SU-DHL-6 (cell line): ENCODE measurements around the gene FLT3LG.

Experiments
- H2AFZ ChIP-seq: fragments of 200-600 bp; sonication (generic); 2 replicates; pipeline ENCODE4 v1.6.1; 2014; ENCODE audit warnings: low read depth, mild to moderate bottlenecking, moderate library complexity, mixed read lengths, antibody characterized with exemption, low read length; ENCODE audit not compliant: severe bottlenecking
- H3F3A ChIP-seq: fragments of 200-600 bp; shearing (Covaris generic); 2 replicates; pipeline ENCODE4 v1.6.0; 2016; ENCODE audit warnings: antibody characterized with exemption, mild to moderate bottlenecking; ENCODE audit not compliant: insufficient read depth
- H3K27ac ChIP-seq: fragments of 200-600 bp; sonication (generic); 2 replicates; pipeline ENCODE4 v1.5.1; 2016; ENCODE audit warnings: low read depth, mild to moderate bottlenecking, low read length, moderate library complexity, mixed read lengths
- H3K27me3 ChIP-seq: fragments of 200-600 bp; sonication (generic), shearing (Covaris generic); 2 replicates; pipeline ENCODE4 v1.6.0; 2014; ENCODE audit warnings: mild to moderate bottlenecking, low read length
- H3K36me3 ChIP-seq: fragments of 200-600 bp; sonication (generic); 2 replicates; pipeline ENCODE4 v1.6.1; 2014; ENCODE audit warnings: mild to moderate bottlenecking, low read length, mixed read lengths
- H3K4me2 ChIP-seq: fragments of 300-600, 200-600 bp; shearing (Covaris generic), sonication (generic); 2 replicates; pipeline ENCODE4 v1.6.0; 2014; ENCODE audit warnings: low read length, low read depth, mild to moderate bottlenecking; ENCODE audit not compliant: poor library complexity, severe bottlenecking
- H3K4me3 ChIP-seq: fragments of 200-600 bp; sonication (generic); 2 replicates; pipeline ENCODE4 v1.5.1; 2014; ENCODE audit warnings: antibody characterized with exemption, low read length, mild to moderate bottlenecking, mixed read lengths; ENCODE audit not compliant: insufficient read depth, poor library complexity, severe bottlenecking
- H3K79me2 ChIP-seq: fragments of 200-600 bp; sonication (generic); 2 replicates; pipeline ENCODE4 v1.6.1; 2014; ENCODE audit warnings: mild to moderate bottlenecking, low read length, moderate library complexity; ENCODE audit not compliant: insufficient read depth
- H3K9ac ChIP-seq: fragments of 200-600 bp; sonication (generic); 2 replicates; pipeline ENCODE4 v1.7.0; 2014; ENCODE audit warnings: mild to moderate bottlenecking, low read length
- H3K9me2 ChIP-seq: fragments of 200-600 bp; sonication (generic); replicated peaks from 2 replicates; pipeline ENCODE4 v1.6.1; 2014; ENCODE audit warnings: low read length; ENCODE audit not compliant: insufficient read depth
- H3K9me3 ChIP-seq: fragments of 200-600 bp; sonication (generic); 2 replicates; pipeline ENCODE4 v1.6.1; 2014; ENCODE audit warnings: low read length, mixed read lengths; ENCODE audit not compliant: insufficient read depth
- H4K20me1 ChIP-seq: fragments of 200-600 bp; sonication (generic); 2 replicates; pipeline ENCODE4 v1.6.1; 2014; ENCODE audit warnings: low read depth, mild to moderate bottlenecking, antibody characterized with exemption, low read length, moderate library complexity, mixed read lengths
- CTCF ChIP-seq: fragments of 200-600 bp; sonication (generic); IDR thresholded peaks from one replicate; pipeline ENCODE4 v1.5.1; 2017; ENCODE audit warnings: antibody characterized with exemption, mild to moderate bottlenecking, low read length, moderate library complexity; ENCODE audit not compliant: insufficient read depth, poor library complexity, severe bottlenecking
- EZH2phosphoT487 ChIP-seq: fragments of 200-600 bp; sonication (generic), shearing (Covaris generic); conservative IDR thresholded peaks from 2 replicates; pipeline ENCODE4 v1.6.1; 2018; ENCODE audit warnings: mild to moderate bottlenecking, antibody characterized with exemption, low read length, moderate library complexity, mixed read lengths

The FLT3LG gene

GRCh38 chr19:49481020-49481683 lies 7.1 kb downstream of the FLT3LG start:
- Histone ChIP-seq H2AFZ (no peak overlapping the region), H3K79me2 (no peaks in the 10 kb centered on the region), H3K4me2 (no peak overlapping the region), H4K20me1 (no peaks in the 10 kb centered on the region), H3K9ac (no peak overlapping the region), H3K9me2 (no peaks in the 10 kb centered on the region), H3K9me3 (no peaks in the 10 kb centered on the region), H3K27me3 (no peaks in the 10 kb centered on the region), H3K27ac (no peak overlapping the region), H3K4me3 (no peak overlapping the region), H3K36me3 (no peaks in the 10 kb centered on the region), H3F3A (no peaks in the 10 kb centered on the region)
- TF ChIP-seq CTCF (no peak), EZH2phosphoT487 (no peak)

GRCh38 chr19:49486232-49486631 lies 12.2 kb downstream of the FLT3LG start:
- H3K9me2 ChIP-seq = no peaks in the 10 kb centered on the region
- no peaks in the 10 kb centered on the region for H3K27me3 ChIP-seq
- H3K36me3 ChIP-seq = peaks cover 35% of the 10 kb centered on the region
- H3K4me3 ChIP-seq = no peak overlapping the region
- no peak overlapping the region for H3K9ac ChIP-seq
- H3K4me2 ChIP-seq = no peak overlapping the region
- no peaks in the 10 kb centered on the region for H3K9me3 ChIP-seq
- peaks cover 33% of the 10 kb centered on the region for H3K79me2 ChIP-seq
- H2AFZ ChIP-seq = no peak overlapping the region
- H4K20me1 ChIP-seq = no peaks in the 10 kb centered on the region; the same call in 1 of the 2 replicates
- H3F3A ChIP-seq = peaks cover 37% of the 10 kb centered on the region
- TF ChIP-seq EZH2phosphoT487 = no peak
- H3K27ac ChIP-seq = no peak overlapping the region

- H3K9me3 ChIP-seq = no peaks in the 10 kb centered on the region
- H3K9me2 ChIP-seq = no peaks in the 10 kb centered on the region
- H3K9ac ChIP-seq = peak overlapping the region; percentile 28; the same call in 1 of the 2 replicates
- no peak for TF ChIP-seq CTCF
- TF ChIP-seq EZH2phosphoT487 = no peak
- H3K4me2 ChIP-seq = peak overlapping the region; percentile 58
- no peak overlapping the region for H3K27ac ChIP-seq
- peaks cover 35% of the 10 kb centered on the region for H3K36me3 ChIP-seq
- H3K79me2 ChIP-seq = peaks cover 33% of the 10 kb centered on the region
- no peaks in the 10 kb centered on the region; the same call in 1 of the 2 replicates for H4K20me1 ChIP-seq
- H3K27me3 ChIP-seq = no peaks in the 10 kb centered on the region
- peak overlapping the region; percentile 87 for H2AFZ ChIP-seq
- no peak overlapping the region for H3K4me3 ChIP-seq
- H3F3A ChIP-seq = peaks cover 43% of the 10 kb centered on the region
Observed at GRCh38 chr19:49486710-49487276, 12.8 kb downstream of the FLT3LG start.

- Histone ChIP-seq H3K79me2 (peaks cover 33% of the 10 kb centered on the region), H4K20me1 (no peaks in the 10 kb centered on the region; the same call in 1 of the 2 replicates), H3K9me2 (no peaks in the 10 kb centered on the region), H2AFZ (peak within 1 kb of the TSS; percentile 87), H3K27ac (peak within 1 kb of the TSS; percentile 91), H3K36me3 (peaks cover 35% of the 10 kb centered on the region), H3K27me3 (no peaks in the 10 kb centered on the region), H3K9ac (peak within 1 kb of the TSS; percentile 100), H3K4me2 (peak within 1 kb of the TSS; percentile 84), H3F3A (peaks cover 50% of the 10 kb centered on the region), H3K9me3 (no peaks in the 10 kb centered on the region), H3K4me3 (peak within 1 kb of the TSS; percentile 98)
- TF ChIP-seq EZH2phosphoT487 (no peak), CTCF (no peak)
Observed at GRCh38 chr19:49487277-49488045, 13.4 kb downstream of the FLT3LG start, which contains the start of gene RPL13A. Gene RPL13A (plus strand): TSS chr19:49487608. CDS start chr19:49487630, 22 bp downstream.
